Stomach (tissue), 9 donors: Measurements from ENCODE around the gene FANK1. TPM values are rescaled to one million over a fixed set of nuclear protein-coding genes. Genes with fewer than 3 reads are reported as not detected.

ENCODE experiments used
- DNase-seq, 2 donors: peaks; one replicate each; pipeline versions ENCODE4 v3.0.0 to v3.0.0-alpha.2; 2013 to 2019
- H3K27ac ChIP-seq, 5 donors: fragments of 200-600 bp in 4 of 5; sonication (generic) in 4 of 5; one replicate each; pipeline ENCODE4 v1.5.1; 2013 to 2019; ENCODE audit warnings: mild to moderate bottlenecking in 1 of 5, moderate library complexity in 1 of 5
- H3K27me3 ChIP-seq, 3 donors: fragments of 200-600 bp; sonication (generic); one replicate each; pipeline ENCODE4 v1.5.1; 2017 to 2019; ENCODE audit warnings: mixed run types in 1 of 3
- H3K36me3 ChIP-seq, 4 donors: fragments of 200-600 bp; sonication (generic); 1 replicate in 3 of 4; 2 replicates in 1 of 4; pipeline ENCODE4 v1.5.1; 2016 to 2019
- H3K4me1 ChIP-seq, 4 donors: fragments of 200-600 bp; sonication (generic); one replicate each; pipeline ENCODE4 v1.5.1; 2016 to 2019
- H3K4me3 ChIP-seq, 4 donors: fragments of 200-600 bp; sonication (generic) in 3 of 4; one replicate each; pipeline ENCODE4 v1.5.1; 2016 to 2019; ENCODE audit warnings: mild to moderate bottlenecking in 1 of 4
- H3K9me3 ChIP-seq, 4 donors: fragments of 200-600 bp; sonication (generic); one replicate each; pipeline ENCODE4 v1.5.1; 2016 to 2019
- EP300 ChIP-seq: sonication (generic); formaldehyde crosslinking; IDR thresholded peaks from one replicate; pipeline ENCODE4 v1.6.1; 2017; ENCODE audit warnings: antibody characterized with exemption
- POLR2A ChIP-seq, 4 donors: fragments of 450-650 bp; IDR thresholded peaks; one replicate each; pipeline ENCODE4 v1.6.1; 2016; ENCODE audit warnings: antibody characterized with exemption in 4 of 4, control low read depth in 2 of 4, mild to moderate bottlenecking in 1 of 4, moderate library complexity in 1 of 4
- POLR2AphosphoS5 ChIP-seq, 3 donors: sonication (generic); formaldehyde crosslinking; IDR thresholded peaks; one replicate each; pipeline ENCODE4 v1.6.1; 2016; ENCODE audit warnings: antibody characterized with exemption in 3 of 3
- WGBS, 5 donors: extraction: QIAGEN DNeasy Blood & Tissue Kit in 3 of 5; methylation state at CpG; one replicate each; pipeline versions ENCODE4 v1.1.5 to v1.1.7; 2013 to 2018; 5-methylcytosine and 5-hydroxymethylcytosine counted together
- intact Hi-C: fragments of 100-400 bp; cut with DNase I; formaldehyde crosslinking; loops from one replicate; pipeline ENCODE4 v1.15.1; 2023; ENCODE audit warnings: low total_unique reads
- polyA plus RNA-seq, 3 donors: library from polyadenylated mRNA; stranded (reverse); fragments of 200-250 nt; gene quantifications; one replicate each; pipeline ENCODE4 v1.2.3, GENCODE V29; 2013
- total RNA-seq, 5 donors: library from RNA; depleted of rRNA; stranded (reverse); fragments of >200 nt; gene quantifications; one replicate each; pipeline versions ENCODE4 v1.1.0 to v1.2.3, GENCODE V29; 2014 to 2016
- TF ChIP-seq, protein P1 (sequence below), 7 experiments: fragments of 450-650 bp in 4 of 7; fragments of 200-600 bp in 3 of 7; sonication (generic) in 3 of 7; IDR thresholded peaks; one replicate each; pipeline ENCODE4 v1.5.1; 2016 to 2019; ENCODE audit warnings: antibody characterized with exemption in 7 of 7, control low read depth in 2 of 7, mild to moderate bottlenecking in 1 of 7
- donor health status: healthy with polysubstance abuse.
- donor health status: Bipolar disorder and iron deficiency.
- donor health status: healthy.

Gene FANK1
- total and polyA plus RNA-seq, 8 donors = 1.6 to 13.3 (median 6.4) TPM

DNA sequence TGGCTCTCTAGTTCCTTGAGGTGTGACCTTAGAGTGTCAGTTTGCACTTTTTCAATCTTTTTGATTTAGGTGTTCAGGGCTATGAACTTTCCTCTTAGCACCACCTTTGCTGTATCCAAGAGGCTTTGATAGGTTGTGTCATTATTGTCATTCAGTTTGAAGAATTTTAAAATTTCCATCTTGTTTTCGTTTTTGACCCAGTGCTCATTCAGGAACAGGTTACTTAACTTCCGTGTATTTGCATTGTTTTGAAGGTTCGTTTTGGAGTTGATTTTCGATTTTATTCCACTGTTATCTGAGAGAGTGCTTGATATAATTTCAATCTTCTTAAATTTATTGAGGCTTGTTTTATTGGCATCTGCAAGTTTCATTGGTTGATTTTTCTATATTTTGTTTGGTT, 37.3 kb downstream of the FANK1 start:
- H3K4me1 ChIP-seq = peaks cover 0 to 8% (median 3%) of the 10 kb centered on the region in 4 donors
- H3K9me3 ChIP-seq = no peaks in the 10 kb centered on the region
- no peak for TF ChIP-seq POLR2AphosphoS5 (IDR thresholded peaks at IDR 0.05)
- no peak for TF ChIP-seq EP300
- TF ChIP-seq, protein P1, sequence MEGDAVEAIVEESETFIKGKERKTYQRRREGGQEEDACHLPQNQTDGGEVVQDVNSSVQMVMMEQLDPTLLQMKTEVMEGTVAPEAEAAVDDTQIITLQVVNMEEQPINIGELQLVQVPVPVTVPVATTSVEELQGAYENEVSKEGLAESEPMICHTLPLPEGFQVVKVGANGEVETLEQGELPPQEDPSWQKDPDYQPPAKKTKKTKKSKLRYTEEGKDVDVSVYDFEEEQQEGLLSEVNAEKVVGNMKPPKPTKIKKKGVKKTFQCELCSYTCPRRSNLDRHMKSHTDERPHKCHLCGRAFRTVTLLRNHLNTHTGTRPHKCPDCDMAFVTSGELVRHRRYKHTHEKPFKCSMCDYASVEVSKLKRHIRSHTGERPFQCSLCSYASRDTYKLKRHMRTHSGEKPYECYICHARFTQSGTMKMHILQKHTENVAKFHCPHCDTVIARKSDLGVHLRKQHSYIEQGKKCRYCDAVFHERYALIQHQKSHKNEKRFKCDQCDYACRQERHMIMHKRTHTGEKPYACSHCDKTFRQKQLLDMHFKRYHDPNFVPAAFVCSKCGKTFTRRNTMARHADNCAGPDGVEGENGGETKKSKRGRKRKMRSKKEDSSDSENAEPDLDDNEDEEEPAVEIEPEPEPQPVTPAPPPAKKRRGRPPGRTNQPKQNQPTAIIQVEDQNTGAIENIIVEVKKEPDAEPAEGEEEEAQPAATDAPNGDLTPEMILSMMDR (IDR thresholded peaks at IDR 0.05) = no peak
- no peak for TF ChIP-seq POLR2A (IDR thresholded peaks at IDR 0.05)
- H3K27ac ChIP-seq = no peak overlapping the region
- no peaks in the 10 kb centered on the region for H3K36me3 ChIP-seq
- 54 to 66% (median 59%) methylated on average over 4 of the region's 4 CpGs for WGBS, 5 donors
- no peaks in the 10 kb centered on the region for H3K27me3 ChIP-seq
- DNase-seq = no peak
- intact Hi-C loops = no loop called here
- no peak overlapping the region for H3K4me3 ChIP-seq

DNA sequence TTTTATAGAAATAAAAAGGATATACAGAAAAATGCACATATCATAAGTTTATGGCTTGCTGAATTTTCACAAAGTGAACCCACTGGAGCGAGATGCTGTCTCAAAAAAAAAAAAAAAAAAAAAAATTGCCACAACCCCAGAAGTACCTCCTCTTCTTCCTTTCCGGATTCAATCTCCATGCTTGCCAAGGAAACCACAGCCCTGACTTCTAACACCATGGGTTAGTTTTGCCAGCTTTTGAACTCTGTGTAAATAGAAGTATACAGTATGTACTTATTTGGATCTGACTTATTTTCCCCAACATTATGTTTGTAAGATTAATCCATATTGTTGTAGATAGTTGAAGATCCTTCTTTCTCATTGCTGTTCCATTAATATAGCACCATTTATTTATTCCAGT, 40.0 kb downstream of the FANK1 start:
- intact Hi-C loops = no loop called here
- TF ChIP-seq EP300 (no peak), POLR2A (IDR thresholded peaks at IDR 0.05) (no peak), POLR2AphosphoS5 (IDR thresholded peaks at IDR 0.05) (no peak)
- TF ChIP-seq, protein P1 (IDR thresholded peaks at IDR 0.05) = no peak
- WGBS, 5 donors = 33 to 59% (median 42%) methylated on average over 2 of the region's 2 CpGs

DNA sequence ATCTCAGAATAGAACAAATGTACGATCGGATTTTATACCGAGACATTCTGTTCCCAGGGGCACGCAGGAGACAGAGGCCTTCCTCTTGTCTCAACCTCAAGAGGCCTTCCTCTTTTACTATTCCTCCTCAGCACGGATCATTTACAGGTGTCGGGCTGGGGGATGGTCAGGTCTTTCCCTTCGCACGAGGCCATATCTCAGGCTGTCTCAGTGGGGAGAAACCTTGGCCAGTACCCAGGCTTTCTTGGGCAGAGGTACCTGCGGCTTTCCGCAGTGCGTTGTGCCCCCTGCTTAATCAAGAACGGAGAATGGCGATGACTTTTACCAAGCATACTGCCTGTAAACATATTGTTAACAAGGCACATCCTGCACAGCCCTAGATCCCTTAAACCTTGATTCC, 44.2 kb downstream of the FANK1 start:
- TF ChIP-seq EP300 = no peak
- TF ChIP-seq, protein P1 (IDR thresholded peaks at IDR 0.05) = no peak
- no peak for TF ChIP-seq POLR2AphosphoS5 (IDR thresholded peaks at IDR 0.05)
- no peak for TF ChIP-seq POLR2A (IDR thresholded peaks at IDR 0.05)
- no peak overlapping the region for H3K4me3 ChIP-seq
- WGBS, 5 donors = 70 to 89% (median 77%) methylated on average over 13 of the region's 13 CpGs

More for the DNA sequence above, 40.0 kb downstream of the FANK1 start:
- Histone ChIP-seq H3K36me3 (no peaks in the 10 kb centered on the region), H3K4me1 (peaks cover 0 to 8% (median 3%) of the 10 kb centered on the region in 4 donors), H3K27ac (no peak overlapping the region), H3K27me3 (no peaks in the 10 kb centered on the region), H3K9me3 (no peaks in the 10 kb centered on the region), H3K4me3 (no peak overlapping the region)
- DNase-seq = no peak

DNA sequence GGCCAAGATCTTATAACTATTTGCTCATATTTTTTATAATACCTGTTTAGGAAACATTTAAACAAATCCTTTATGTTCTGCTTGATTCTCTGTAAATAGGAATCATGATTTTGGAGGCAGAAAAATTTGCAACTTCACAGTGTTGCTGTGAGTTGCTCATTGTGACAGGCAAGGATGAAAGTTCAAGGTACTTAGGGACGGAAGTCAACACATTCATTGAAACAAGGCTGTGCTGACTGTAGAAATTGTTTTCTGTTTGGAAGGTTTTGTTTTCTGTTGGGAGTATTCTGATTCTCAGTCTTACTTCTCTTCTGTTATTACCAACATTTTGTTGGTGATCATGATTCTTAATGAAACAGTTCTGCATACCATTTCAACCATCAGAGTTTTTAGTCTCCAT, 54.9 kb downstream of the FANK1 start:
- H3K4me1 ChIP-seq = no peaks in the 10 kb centered on the region
- no peaks in the 10 kb centered on the region for H3K27me3 ChIP-seq
- 76 to 94% (median 85%) methylated on average over 1 of the region's 1 CpG for WGBS, 5 donors
- TF ChIP-seq POLR2A (IDR thresholded peaks at IDR 0.05) (no peak), EP300 (no peak), POLR2AphosphoS5 (IDR thresholded peaks at IDR 0.05) (no peak)
- TF ChIP-seq, protein P1 (IDR thresholded peaks at IDR 0.05) = no peak
- H3K4me3 ChIP-seq = no peak overlapping the region
- peaks cover 10 to 43% (median 29%) of the 10 kb centered on the region in 4 donors for H3K9me3 ChIP-seq
- no peak overlapping the region for H3K27ac ChIP-seq
- DNase-seq = no peak
- no peaks in the 10 kb centered on the region for H3K36me3 ChIP-seq
- intact Hi-C loops = no loop called here

More for the DNA sequence above, 44.2 kb downstream of the FANK1 start:
- H3K27ac ChIP-seq = no peak overlapping the region
- no peaks in the 10 kb centered on the region for H3K4me1 ChIP-seq
- H3K27me3 ChIP-seq = no peaks in the 10 kb centered on the region
- DNase-seq = no peak
- intact Hi-C loops = no loop called here
- H3K36me3 ChIP-seq = no peaks in the 10 kb centered on the region
- peaks cover 0 to 18% (median 5%) of the 10 kb centered on the region in 4 donors for H3K9me3 ChIP-seq
